Stimulated activated CD4-positive, alpha-beta T cell treated with anti-CD3 and anti-CD28 coated beads, Interleukin-1b, Interleukin-23, amount 100 ng/mL, for 24 hours (primary cell): Measurements from ENCODE around the gene STX7.

Source experiments
- DNase-seq, 4 experiments: peaks; one replicate each; pipeline ENCODE4 v3.0.0-alpha.2; 2020; ENCODE audit warnings: low read depth in 4 of 4, low spot score in 1 of 4

Gene STX7

DNA sequence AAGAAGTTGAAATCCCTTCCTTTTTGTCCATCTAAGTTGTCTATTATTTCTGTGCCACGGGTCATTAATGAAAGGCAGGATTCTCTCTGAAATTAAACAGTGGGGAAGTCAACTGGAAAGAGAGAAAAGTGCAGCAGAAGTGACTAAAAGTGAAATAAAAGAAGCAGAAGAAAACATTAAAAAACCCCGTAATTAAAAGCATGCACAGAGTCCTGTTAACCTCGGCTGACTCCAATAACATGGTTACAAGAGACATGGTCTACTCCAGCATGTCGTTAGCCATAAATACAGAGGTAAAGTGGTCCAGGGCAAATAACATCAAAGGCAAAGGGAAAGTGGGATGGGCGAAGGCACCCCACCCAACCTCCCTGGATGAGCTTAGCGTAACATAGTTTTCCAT lies 98.6 kb downstream of the STX7 start:
- no peak for DNase-seq

DNA sequence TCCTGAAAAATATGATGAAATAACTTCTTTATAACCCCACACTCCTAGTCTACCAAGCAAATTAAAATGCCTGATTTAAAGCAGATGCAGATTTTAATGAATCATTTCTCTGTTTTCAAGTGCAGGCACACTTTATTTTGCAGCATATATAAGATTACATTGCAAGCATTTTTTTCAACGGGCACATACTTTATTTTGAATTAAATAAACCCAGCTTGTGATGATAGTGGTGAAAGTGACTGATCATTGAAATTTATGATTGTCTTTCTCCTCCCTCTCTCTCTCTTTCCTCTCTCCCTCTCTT lies 99.5 kb downstream of the STX7 start:
- no peak for DNase-seq

DNA sequence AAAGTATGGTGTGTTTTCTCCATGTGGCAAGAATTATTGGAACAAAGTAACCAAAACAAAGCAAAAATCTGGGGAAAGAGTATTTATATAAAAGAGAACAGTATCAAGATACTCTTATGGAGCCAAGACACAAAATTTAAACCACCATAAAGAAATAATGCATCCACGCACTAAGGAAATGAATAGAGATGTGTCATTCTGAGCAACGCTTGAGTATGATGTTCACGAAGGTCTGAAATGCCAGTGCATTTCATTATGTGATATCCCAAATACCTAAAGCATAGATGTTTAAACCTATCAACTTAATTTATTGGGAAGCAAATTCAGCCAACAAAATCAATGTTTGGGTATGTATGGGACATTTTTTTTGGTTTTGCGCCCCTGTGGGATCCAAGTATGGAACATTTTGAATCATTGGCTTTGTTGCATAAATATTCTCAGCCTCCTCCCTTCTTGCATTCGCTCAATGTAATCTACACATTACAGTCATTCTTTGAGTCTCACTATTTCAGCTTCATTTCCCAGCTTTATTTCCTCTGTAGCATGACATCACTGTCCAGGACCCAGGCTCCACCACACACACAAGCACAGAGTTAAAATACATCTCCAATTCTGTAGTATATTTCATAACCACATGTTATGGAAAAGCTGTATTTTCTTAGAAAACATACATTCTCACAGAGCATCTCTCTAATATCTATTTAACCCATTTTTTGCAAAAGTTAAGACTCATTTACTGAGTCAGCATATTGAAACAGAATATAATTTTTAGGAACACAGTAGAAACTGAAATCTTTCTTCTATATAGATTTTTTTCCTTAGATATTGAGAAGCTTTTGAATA lies 100.0 kb downstream of the STX7 start:
- DNase-seq = no peak

DNA sequence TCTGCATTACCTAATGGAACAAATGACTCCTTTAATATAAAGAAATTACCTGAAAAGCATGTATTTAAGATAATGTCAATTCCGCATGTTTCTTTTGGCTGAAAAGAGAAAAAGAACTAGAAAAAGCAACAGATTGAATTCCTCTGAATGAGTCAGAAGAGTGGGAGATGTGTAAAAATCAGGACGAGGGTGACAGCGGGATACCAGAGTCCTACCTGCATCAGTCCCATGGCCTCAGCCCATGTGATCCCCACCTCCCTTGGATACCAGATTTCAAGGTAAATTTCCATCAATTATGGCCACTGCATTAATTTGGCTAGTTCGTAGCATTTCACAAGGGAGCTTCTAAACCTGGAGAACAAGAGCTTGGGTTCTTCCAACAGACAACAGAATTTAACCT lies 101.6 kb downstream of the STX7 start:
- DNase-seq = no peak

DNA sequence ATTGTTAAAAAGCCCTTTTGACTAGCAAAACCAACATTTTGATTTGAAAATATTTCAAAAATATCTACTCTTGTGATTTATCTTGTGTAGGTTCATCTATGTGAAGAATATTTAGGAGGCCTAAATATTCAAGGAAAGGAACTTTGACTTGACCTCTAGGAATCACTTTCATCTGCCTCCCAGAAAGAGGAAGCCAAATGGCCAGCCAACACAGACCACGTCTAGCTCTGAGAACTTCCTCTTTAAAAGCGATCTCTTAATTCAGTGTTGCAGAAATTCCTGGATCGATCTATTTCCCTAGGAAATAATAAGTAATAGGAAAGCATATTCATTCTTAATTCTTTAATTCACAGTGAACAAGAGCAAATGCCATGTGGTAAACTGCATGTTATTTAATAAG lies 102.1 kb downstream of the STX7 start:
- no peak for DNase-seq

DNA sequence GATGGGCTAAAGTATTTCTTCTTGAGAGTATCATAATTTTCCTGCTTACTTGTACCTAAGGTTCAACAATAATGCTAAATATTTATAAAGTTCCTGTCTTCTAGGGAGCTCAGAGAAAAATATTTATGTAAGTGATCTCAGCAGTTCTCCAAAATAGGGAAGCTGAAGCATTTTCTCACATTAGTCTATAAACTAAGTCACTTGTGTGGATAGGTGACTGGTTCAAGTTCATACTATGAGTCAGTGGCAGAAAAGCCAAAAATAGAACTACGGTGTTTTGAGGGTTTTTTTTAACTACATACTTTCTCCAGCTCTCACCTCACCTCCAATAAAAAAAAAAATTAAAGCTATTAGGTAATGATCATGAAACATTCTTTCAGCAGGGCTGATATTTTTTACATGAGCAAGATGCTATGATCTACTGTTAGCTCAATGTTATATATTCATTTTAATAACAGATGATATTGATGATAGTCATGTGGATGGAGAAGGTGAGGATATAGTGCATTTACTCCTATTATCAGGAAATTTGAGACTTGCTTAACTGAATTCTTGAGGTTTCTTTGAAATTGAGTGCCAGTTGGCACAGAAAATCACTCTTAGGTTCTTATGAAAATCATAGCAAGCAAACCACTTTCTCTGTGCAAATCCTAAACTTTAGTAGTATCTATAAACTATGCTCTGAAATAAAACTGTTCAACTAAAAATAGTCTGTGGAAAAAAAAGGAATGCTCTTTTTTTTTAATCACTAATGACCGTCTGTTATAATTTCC lies 107.6 kb downstream of the STX7 start:
- DNase-seq = no peak

DNA sequence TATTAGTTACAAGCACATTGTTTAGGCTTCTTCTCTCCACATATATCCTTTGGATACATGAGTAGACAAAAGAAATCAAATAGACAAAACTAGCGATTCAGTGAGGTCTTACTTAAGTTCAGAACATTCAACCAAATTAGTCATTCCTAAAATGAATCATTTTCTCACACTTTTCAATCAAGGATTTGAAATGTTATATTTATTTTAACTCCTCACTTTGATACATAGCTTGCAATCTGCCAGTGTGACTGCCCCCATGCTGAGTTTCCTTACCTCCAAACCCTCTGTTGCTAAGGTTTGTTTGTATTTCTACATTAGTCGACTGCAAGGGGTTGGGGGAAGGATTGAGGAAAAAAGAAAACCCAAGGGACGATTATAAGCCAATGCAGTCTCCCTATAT lies 108.2 kb downstream of the STX7 start:
- DNase-seq = no peak

DNA sequence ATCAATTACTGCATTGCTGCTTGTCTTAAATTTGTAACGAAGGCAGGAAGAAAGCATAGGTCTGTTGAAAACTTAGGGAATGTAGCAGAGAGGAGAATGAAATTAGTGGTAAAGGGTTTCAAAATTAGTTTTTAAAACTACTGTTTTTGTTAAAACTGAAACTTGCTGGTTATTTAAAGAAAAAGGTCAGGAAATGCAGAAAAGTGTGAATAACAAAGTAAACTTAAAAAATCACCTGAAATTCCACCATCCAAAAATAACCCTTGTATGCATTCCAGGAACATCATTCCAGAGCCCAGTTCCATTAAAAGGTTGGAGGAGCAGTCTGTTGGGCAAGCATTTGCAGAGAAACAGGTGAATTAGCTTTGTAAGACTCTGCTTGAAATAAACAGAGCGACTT lies 108.6 kb downstream of the STX7 start:
- DNase-seq = no peak

DNA sequence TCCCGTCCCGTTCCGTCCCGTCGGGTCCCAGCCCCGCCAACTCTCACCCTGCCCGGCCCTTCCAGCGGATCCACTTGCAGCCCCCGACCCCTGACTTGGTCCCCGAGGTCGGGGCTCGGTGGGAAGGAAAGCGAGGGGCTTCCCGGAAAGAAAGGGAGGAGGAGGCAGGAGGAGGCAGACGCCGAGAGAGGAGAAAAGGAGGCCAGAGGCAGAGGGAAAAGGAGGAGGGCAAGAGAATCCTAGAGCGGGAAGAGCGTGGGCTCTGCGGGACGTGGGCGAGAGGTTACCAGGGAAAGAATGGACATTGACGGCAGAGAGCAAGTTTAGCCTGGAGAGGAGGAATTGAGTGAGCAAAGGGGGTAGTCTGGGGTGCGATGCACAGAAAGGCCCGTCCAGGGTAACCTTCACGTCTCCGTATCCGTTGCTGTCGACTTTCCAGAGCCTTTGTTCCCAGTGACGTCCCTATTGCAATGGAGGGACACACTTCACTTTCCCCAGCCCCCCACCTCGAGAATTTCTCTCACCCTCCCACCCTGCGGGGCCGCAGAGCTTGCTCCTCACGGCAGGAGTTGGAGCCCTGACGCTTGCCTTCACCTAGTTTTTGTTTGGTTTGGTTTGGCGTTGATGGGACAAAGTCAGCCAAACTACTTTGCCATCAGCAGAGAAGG lies 111.2 kb downstream of the STX7 start:
- no peak for DNase-seq

DNA sequence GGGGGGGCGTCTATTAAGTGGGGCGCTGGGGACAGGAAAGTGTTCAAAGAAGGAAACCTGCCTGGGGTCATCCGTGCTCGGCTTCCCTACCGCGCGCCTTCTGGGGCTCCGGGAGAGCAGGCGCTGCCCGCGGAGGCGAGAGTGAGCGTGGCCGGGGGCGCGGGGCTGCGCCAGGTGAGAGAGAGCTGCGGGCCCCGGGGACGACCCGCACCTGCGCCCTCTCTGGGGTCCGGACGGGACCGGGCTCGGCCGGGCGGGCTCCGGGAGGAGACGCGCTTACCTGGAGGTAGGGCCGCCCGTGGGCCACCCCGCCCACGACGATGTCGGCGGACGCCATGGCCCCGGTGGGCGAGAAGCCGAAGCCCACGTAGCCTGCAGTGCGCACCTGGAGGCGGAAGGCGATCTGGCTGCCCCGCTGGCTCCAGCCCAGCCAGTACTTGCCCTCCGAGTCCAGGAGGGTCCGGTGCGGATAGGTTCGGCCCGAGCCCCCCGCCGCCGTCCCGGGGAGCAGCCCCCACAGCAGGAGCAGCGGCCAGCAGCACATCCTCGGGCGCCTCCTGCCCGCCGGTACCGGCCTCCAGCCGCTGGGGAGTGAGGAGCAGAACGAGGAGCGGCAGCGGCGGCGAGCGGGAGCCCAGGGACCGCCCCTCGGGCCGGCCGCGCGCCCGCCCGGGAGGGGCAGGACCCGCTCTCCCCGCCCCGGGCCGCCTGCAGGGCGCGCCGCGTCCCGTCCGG lies 111.9 kb downstream of the STX7 start, which contains the start of gene MOXD1:
MOXD1 (minus strand) TSS at position 593 of the 735 bp plus-strand sequence; CDS start at position 544, 49 bp downstream.
- DNase-seq = no peak

DNA sequence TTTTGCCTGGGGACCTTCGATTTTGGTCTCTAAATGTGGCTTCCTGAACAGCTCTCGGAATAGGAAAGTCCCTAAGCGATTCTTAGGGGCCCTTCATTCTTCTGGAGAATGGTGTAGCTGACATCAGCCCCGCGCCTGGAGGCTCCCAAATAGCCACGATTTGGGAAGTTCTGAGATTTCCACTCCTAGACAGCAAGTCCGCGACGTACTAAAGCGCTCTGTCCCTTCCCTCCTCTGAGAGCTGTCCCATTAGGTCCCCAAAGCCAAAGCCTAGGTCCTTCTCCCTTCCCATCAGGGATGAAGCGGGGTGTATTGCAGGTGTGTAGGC lies 112.4 kb downstream of the STX7 start:
- DNase-seq = no peak

DNA sequence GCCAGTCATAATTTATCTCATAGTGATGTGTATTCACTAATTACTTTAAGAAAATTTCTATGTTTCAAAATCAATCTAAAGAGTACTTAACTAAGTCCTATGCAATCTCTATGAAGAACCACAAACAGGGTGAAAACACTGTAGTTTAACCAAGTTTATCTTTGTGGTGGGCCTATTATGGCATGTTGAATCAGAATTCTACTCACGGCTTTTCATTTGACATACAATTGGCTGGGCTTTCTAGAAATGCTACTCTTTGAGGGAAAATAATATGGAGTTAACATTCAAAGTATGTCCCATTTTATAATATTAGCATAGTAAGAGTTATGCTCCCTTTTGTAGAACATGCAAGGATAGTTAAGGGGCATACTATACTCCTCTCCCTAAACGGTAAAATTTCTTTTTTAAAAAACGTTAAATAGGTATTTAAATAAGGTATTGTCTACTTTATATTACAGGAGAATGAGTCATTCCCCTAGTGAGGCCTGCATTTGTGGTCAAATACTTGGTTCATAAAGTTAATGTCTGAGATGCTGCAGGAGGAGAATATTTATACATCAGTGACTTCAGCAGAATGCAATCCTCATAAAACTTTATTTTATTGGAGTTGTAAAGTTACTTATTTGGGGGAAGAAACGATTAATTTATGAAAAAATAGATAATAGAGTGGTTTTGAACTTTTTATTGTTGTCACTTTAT lies 113.4 kb downstream of the STX7 start:
- no peak for DNase-seq
